ENCODE results near the gene DEPDC7.

DNA sequence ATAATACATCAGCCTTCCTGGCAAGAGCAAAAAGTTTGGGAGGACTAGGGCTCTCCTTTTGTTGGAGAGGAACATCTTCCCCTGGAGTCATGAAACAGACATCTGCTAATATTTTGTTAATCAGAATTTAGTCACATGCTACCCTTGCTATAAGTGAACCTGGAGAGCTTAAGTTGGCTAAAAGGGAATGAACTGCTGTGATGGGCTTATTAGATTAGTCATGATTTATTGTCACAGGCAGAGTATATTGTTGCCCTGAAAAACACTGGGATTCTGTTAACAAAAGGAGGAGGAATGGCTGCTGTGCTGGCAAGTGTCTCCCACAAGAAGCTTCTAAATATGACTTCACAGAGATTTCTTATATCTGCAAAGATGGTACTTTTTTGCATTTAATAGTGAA is 39.7 kb downstream of the DEPDC7 start:
- TF ChIP-seq CTCF (IDR thresholded peaks at IDR 0.05; ENCODE audit: low read depth, low read length) (no peak), POLR2A (IDR thresholded peaks at IDR 0.05; ENCODE audit: extremely low read depth, insufficient read length) (no peak)

All from NB4 (cell line).